ENCODE results near the gene RUNX2. TPM values are rescaled to one million over a fixed set of nuclear protein-coding genes. Genes with fewer than 3 reads are reported as not detected.

The RUNX2 gene
- total and polyA plus RNA-seq, 2 experiments from 2014 or later = 0.66 to 1.7 TPM

DNA sequence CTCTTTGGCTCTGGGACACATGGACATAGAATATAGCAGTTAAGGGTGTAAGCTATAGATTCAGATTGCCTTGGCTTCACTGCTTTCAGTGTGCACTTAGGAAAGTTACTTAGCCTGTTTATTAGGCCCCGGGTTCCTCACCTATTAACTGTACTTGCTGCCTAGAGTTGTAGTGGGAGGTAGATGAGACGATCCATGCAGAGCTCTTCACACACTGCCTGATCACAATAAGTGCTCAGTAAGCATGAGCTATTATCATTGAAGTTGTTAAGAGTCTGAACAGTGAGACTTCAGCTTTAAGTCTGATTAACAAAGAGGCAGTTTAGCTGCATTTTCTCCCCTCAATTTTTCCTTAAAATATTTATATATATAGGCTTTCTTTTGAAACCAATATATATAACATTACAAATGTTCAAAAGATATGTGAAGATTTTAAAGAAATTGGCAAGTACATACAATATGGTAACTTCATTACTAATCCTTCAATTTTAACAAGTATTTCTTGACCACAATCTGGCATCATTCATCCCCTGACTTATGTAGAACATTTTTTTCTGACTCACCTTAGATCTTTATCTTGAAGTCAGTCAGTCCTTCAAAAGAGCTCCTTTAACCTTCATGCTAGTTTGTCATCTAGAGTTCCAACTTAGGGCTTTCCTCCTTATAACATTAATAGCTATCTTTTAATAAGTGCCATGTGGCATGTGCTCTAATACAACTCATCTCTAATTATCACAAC, 70.1 kb downstream of the RUNX2 start (continued):
- TF ChIP-seq, protein P1, sequence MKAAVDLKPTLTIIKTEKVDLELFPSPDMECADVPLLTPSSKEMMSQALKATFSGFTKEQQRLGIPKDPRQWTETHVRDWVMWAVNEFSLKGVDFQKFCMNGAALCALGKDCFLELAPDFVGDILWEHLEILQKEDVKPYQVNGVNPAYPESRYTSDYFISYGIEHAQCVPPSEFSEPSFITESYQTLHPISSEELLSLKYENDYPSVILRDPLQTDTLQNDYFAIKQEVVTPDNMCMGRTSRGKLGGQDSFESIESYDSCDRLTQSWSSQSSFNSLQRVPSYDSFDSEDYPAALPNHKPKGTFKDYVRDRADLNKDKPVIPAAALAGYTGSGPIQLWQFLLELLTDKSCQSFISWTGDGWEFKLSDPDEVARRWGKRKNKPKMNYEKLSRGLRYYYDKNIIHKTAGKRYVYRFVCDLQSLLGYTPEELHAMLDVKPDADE (IDR thresholded peaks at IDR 0.05) = no peak
- TF ChIP-seq STAT1 (IDR thresholded peaks at IDR 0.05; ENCODE audit: unreplicated experiment) (no peak), JUNB (IDR thresholded peaks at IDR 0.05; ENCODE audit: unreplicated experiment) (no peak), CREB1 (CRISPR knock-in tag; IDR thresholded peaks at IDR 0.05; ENCODE audit: low read depth) (no peak), EZH2 (IDR thresholded peaks at IDR 0.05; ENCODE audit: low read depth, unreplicated experiment) (no peak), NANOG (IDR thresholded peaks at IDR 0.05; ENCODE audit: borderline replicate concordance) (no peak)
- TF ChIP-seq, protein P2, sequence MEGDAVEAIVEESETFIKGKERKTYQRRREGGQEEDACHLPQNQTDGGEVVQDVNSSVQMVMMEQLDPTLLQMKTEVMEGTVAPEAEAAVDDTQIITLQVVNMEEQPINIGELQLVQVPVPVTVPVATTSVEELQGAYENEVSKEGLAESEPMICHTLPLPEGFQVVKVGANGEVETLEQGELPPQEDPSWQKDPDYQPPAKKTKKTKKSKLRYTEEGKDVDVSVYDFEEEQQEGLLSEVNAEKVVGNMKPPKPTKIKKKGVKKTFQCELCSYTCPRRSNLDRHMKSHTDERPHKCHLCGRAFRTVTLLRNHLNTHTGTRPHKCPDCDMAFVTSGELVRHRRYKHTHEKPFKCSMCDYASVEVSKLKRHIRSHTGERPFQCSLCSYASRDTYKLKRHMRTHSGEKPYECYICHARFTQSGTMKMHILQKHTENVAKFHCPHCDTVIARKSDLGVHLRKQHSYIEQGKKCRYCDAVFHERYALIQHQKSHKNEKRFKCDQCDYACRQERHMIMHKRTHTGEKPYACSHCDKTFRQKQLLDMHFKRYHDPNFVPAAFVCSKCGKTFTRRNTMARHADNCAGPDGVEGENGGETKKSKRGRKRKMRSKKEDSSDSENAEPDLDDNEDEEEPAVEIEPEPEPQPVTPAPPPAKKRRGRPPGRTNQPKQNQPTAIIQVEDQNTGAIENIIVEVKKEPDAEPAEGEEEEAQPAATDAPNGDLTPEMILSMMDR (conservative IDR thresholded peaks at IDR 0.05; ENCODE audit: low read depth in 2 of 2) = no peak
- TF ChIP-seq, protein P3, sequence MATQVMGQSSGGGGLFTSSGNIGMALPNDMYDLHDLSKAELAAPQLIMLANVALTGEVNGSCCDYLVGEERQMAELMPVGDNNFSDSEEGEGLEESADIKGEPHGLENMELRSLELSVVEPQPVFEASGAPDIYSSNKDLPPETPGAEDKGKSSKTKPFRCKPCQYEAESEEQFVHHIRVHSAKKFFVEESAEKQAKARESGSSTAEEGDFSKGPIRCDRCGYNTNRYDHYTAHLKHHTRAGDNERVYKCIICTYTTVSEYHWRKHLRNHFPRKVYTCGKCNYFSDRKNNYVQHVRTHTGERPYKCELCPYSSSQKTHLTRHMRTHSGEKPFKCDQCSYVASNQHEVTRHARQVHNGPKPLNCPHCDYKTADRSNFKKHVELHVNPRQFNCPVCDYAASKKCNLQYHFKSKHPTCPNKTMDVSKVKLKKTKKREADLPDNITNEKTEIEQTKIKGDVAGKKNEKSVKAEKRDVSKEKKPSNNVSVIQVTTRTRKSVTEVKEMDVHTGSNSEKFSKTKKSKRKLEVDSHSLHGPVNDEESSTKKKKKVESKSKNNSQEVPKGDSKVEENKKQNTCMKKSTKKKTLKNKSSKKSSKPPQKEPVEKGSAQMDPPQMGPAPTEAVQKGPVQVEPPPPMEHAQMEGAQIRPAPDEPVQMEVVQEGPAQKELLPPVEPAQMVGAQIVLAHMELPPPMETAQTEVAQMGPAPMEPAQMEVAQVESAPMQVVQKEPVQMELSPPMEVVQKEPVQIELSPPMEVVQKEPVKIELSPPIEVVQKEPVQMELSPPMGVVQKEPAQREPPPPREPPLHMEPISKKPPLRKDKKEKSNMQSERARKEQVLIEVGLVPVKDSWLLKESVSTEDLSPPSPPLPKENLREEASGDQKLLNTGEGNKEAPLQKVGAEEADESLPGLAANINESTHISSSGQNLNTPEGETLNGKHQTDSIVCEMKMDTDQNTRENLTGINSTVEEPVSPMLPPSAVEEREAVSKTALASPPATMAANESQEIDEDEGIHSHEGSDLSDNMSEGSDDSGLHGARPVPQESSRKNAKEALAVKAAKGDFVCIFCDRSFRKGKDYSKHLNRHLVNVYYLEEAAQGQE (IDR thresholded peaks at IDR 0.05; ENCODE audit: unreplicated experiment) = no peak

DNA sequence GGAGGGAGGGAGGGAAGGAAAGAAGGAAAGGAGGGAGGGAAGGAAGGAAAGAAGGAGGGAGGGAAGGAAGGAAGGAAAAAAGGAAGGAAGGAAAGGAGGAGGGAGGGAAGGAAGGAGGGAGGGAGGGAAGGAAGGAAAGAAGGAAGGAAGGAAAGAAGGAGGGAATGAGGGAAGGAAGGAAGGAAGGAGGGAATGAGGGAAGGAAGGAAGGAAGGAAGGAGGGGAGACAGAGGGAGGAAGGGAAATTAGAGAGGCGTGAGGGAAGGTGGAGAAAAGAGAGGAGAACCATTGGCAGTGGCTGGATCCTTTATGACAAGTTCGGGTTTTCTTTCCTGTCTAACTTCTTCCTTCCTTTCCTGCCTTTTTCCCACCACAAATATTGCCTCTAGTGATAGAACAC, 71.9 kb downstream of the RUNX2 start:
- no peak overlapping the region for H3K4me3 ChIP-seq
- TF ChIP-seq, protein P2 (conservative IDR thresholded peaks at IDR 0.05; ENCODE audit: low read depth in 2 of 2) = no peak
- TF ChIP-seq, protein P4, sequence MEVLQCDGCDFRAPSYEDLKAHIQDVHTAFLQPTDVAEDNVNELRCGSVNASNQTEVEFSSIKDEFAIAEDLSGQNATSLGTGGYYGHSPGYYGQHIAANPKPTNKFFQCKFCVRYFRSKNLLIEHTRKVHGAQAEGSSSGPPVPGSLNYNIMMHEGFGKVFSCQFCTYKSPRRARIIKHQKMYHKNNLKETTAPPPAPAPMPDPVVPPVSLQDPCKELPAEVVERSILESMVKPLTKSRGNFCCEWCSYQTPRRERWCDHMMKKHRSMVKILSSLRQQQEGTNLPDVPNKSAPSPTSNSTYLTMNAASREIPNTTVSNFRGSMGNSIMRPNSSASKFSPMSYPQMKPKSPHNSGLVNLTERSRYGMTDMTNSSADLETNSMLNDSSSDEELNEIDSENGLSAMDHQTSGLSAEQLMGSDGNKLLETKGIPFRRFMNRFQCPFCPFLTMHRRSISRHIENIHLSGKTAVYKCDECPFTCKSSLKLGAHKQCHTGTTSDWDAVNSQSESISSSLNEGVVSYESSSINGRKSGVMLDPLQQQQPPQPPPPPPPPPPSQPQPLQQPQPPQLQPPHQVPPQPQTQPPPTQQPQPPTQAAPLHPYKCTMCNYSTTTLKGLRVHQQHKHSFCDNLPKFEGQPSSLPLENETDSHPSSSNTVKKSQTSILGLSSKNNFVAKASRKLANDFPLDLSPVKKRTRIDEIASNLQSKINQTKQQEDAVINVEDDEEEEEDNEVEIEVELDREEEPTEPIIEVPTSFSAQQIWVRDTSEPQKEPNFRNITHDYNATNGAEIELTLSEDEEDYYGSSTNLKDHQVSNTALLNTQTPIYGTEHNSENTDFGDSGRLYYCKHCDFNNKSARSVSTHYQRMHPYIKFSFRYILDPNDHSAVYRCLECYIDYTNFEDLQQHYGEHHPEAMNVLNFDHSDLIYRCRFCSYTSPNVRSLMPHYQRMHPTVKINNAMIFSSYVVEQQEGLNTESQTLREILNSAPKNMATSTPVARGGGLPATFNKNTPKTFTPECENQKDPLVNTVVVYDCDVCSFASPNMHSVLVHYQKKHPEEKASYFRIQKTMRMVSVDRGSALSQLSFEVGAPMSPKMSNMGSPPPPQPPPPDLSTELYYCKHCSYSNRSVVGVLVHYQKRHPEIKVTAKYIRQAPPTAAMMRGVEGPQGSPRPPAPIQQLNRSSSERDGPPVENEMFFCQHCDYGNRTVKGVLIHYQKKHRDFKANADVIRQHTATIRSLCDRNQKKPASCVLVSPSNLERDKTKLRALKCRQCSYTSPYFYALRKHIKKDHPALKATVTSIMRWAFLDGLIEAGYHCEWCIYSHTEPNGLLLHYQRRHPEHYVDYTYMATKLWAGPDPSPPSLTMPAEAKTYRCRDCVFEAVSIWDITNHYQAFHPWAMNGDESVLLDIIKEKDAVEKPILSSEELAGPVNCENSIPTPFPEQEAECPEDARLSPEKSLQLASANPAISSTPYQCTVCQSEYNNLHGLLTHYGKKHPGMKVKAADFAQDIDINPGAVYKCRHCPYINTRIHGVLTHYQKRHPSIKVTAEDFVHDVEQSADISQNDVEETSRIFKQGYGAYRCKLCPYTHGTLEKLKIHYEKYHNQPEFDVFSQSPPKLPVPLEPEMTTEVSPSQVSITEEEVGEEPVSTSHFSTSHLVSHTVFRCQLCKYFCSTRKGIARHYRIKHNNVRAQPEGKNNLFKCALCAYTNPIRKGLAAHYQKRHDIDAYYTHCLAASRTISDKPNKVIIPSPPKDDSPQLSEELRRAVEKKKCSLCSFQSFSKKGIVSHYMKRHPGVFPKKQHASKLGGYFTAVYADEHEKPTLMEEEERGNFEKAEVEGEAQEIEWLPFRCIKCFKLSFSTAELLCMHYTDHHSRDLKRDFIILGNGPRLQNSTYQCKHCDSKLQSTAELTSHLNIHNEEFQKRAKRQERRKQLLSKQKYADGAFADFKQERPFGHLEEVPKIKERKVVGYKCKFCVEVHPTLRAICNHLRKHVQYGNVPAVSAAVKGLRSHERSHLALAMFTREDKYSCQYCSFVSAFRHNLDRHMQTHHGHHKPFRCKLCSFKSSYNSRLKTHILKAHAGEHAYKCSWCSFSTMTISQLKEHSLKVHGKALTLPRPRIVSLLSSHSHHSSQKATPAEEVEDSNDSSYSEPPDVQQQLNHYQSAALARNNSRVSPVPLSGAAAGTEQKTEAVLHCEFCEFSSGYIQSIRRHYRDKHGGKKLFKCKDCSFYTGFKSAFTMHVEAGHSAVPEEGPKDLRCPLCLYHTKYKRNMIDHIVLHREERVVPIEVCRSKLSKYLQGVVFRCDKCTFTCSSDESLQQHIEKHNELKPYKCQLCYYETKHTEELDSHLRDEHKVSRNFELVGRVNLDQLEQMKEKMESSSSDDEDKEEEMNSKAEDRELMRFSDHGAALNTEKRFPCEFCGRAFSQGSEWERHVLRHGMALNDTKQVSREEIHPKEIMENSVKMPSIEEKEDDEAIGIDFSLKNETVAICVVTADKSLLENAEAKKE (CRISPR knock-in tag; IDR thresholded peaks at IDR 0.05) = no peak

More for the DNA sequence above, 71.9 kb downstream of the RUNX2 start:
- Mint-ChIP-seq H3K27me3 (ENCODE audit: insufficient read depth, low read depth, poor library complexity) (no peaks in the 10 kb centered on the region), H3K4me3 (no peak overlapping the region), H3K27ac (no peak overlapping the region), H3K36me3 (ENCODE audit: low read depth) (no peaks in the 10 kb centered on the region), H3K4me1 (no peaks in the 10 kb centered on the region), H3K9me3 (no peaks in the 10 kb centered on the region; the same call in 2 of the 3 replicates)
- H3K4me1 ChIP-seq (ENCODE audit: insufficient read depth) = no peaks in the 10 kb centered on the region
- H2AFZ ChIP-seq = no peak overlapping the region
- no peaks in the 10 kb centered on the region for H3K27me3 ChIP-seq (ENCODE audit: insufficient read depth)
- H3F3A ChIP-seq (replicated peaks; ENCODE audit: low read depth) = no peaks in the 10 kb centered on the region
- 0 out of 2 replicates have a peak, but pooled peaks cover 5% of the 10 kb centered on the region for H3K9me2 ChIP-seq (ENCODE audit: insufficient read depth)
- H3K36me3 ChIP-seq (ENCODE audit: insufficient read depth) = no peaks in the 10 kb centered on the region
- ATAC-seq = no peak
- H4K20me1 ChIP-seq (replicated peaks; ENCODE audit: insufficient read depth) = no peaks in the 10 kb centered on the region
- no peaks in the 10 kb centered on the region for H3K79me2 ChIP-seq (replicated peaks; ENCODE audit: insufficient read depth)
- no peak for DNase-seq (ENCODE audit: low spot score)
- no peak overlapping the region for H3K4me2 ChIP-seq
- H3K27ac ChIP-seq (ENCODE audit: low read depth) = no peak overlapping the region
